ENCODE measurements around the gene PSTPIP2.

GRCh38 chr18:46035696-46036680 is 36.1 kb downstream of the PSTPIP2 start:
- no peak for TF ChIP-seq CTCF (IDR thresholded peaks at IDR 0.05; ENCODE audit: insufficient read depth, low read length, poor library complexity, severe bottlenecking)
- TF ChIP-seq EZH2phosphoT487 (conservative IDR thresholded peaks at IDR 0.05; ENCODE audit: low read length), result no peak

Data from SU-DHL-6 (cell line).